ENCODE measurements around the gene PRKN. TPM values are rescaled to one million over a fixed set of nuclear protein-coding genes. Genes with fewer than 3 reads are reported as not detected.
"Not testable (repeated sequence)": the region's sequence is repeated elsewhere in the genome, so short reads cannot be mapped to it uniquely, and the experiment has no call there.

PRKN gene
- total RNA-seq, 2 donors from 2014 or later, result 8.3 to 8.4 TPM

GRCh38 chr6:161830866-161831616 is 896.5 kb downstream of the PRKN start:
- Mint-ChIP-seq H3K27ac (no peak overlapping the region), H3K4me3 (no peak overlapping the region), H3K27me3 (no peaks in the 10 kb centered on the region), H3K36me3 (ENCODE audit: low read depth) (no peaks in the 10 kb centered on the region), H3K4me1 (peaks cover 2% of the 10 kb centered on the region)
- ATAC-seq, result no peak
- H3K9me3 ChIP-seq (ENCODE audit: control insufficient read depth, low read length, poor library complexity, severe bottlenecking), result no peaks in the 10 kb centered on the region
- no peak for DNase-seq

DNA sequence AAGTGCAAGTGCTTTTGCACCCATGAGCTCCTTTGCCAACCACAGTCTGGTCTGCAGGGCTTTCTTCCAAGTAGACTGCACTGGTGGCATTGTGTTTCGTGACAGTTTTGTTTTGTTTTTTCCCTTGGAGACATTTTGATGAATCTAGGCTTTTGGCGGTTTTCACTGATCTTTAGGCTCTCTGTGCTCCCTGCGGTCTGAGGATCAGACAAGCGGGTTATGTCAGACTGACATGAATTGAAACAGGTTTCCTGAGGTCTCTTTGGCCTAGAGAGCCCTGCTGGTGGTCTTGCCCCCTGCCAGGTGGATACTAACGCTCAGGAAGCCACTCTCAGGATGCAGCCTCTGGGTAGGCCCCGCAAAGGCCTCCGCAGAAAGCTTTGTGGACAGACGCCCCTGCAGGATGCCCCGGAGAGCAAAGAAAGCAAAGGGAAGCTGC is 898.3 kb downstream of the PRKN start:
- Mint-ChIP-seq H3K27ac (peak overlapping the region; percentile 39), H3K4me3 (no peak overlapping the region), H3K27me3 (no peaks in the 10 kb centered on the region), H3K4me1 (peaks cover 2% of the 10 kb centered on the region), H3K36me3 (ENCODE audit: low read depth) (no peaks in the 10 kb centered on the region)
- ATAC-seq (no peak), DNase-seq (no peak)
- no peaks in the 10 kb centered on the region for H3K9me3 ChIP-seq (ENCODE audit: control insufficient read depth, low read length, poor library complexity, severe bottlenecking)

DNA sequence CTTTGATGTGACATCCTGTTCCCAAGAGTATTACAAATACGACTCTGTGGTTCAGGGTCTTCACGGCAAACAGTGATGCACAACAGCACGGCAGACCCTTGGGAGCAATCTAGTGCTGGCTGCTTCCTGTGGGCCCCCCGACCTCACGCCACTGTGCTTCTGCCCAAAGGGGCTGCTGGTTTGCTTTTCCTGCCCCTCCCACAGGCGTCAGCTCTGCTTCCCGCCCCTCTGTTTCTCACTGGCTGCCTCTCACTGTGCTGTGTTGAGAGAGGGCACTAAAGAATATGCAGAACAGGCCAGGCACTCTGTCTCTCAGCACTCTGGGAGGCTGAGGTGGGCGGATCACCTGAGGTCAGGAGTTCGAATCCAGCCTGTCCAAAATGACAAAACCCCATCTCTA is 899.2 kb downstream of the PRKN start:
- DNase-seq (no peak), ATAC-seq (no peak)
- no peaks in the 10 kb centered on the region for H3K9me3 ChIP-seq (ENCODE audit: control insufficient read depth, low read length, poor library complexity, severe bottlenecking)
- Mint-ChIP-seq H3K4me3 (no peak overlapping the region), H3K4me1 (peaks cover 2% of the 10 kb centered on the region), H3K36me3 (ENCODE audit: low read depth) (no peaks in the 10 kb centered on the region), H3K27ac (no peak overlapping the region), H3K27me3 (no peaks in the 10 kb centered on the region)

GRCh38 chr6:161826512-161826911 is 901.1 kb downstream of the PRKN start:
- Mint-ChIP-seq H3K4me1 (peaks cover 2% of the 10 kb centered on the region), H3K27me3 (no peaks in the 10 kb centered on the region), H3K27ac (no peak overlapping the region), H3K4me3 (no peak overlapping the region), H3K36me3 (ENCODE audit: low read depth) (no peaks in the 10 kb centered on the region)
- H3K9me3 ChIP-seq (ENCODE audit: control insufficient read depth, low read length, poor library complexity, severe bottlenecking), result no peaks in the 10 kb centered on the region
- no peak for DNase-seq
- no peak for ATAC-seq

GRCh38 chr6:161822204-161822603 is 905.4 kb downstream of the PRKN start:
- H3K36me3 Mint-ChIP-seq (ENCODE audit: low read depth); H3K27me3 Mint-ChIP-seq; ATAC-seq; H3K27ac Mint-ChIP-seq; H3K4me3 Mint-ChIP-seq; H3K4me1 Mint-ChIP-seq; DNase-seq; H3K9me3 ChIP-seq (ENCODE audit: control insufficient read depth, low read length, poor library complexity, severe bottlenecking): not testable (repeated sequence)

- no peaks in the 10 kb centered on the region for H3K27me3 Mint-ChIP-seq
- no peak overlapping the region for H3K4me3 Mint-ChIP-seq
- no peaks in the 10 kb centered on the region for H3K9me3 ChIP-seq (ENCODE audit: control insufficient read depth, low read length, poor library complexity, severe bottlenecking)
- no peak overlapping the region for H3K27ac Mint-ChIP-seq
- no peak for ATAC-seq
- no peak for DNase-seq
- peaks cover 2% of the 10 kb centered on the region for H3K36me3 Mint-ChIP-seq (ENCODE audit: low read depth)
- H3K4me1 Mint-ChIP-seq, result no peaks in the 10 kb centered on the region
Measured at GRCh38 chr6:161817881-161818280, 909.7 kb downstream of the PRKN start.

GRCh38 chr6:161815965-161816364 is 911.6 kb downstream of the PRKN start:
- ATAC-seq, result no peak
- H3K9me3 ChIP-seq (ENCODE audit: control insufficient read depth, low read length, poor library complexity, severe bottlenecking), result no peaks in the 10 kb centered on the region
- no peaks in the 10 kb centered on the region for H3K27me3 Mint-ChIP-seq
- H3K4me3 Mint-ChIP-seq, result no peak overlapping the region
- H3K4me1 Mint-ChIP-seq, result no peaks in the 10 kb centered on the region
- DNase-seq, result no peak
- H3K36me3 Mint-ChIP-seq (ENCODE audit: low read depth), result peaks cover 2% of the 10 kb centered on the region
- no peak overlapping the region for H3K27ac Mint-ChIP-seq

DNA sequence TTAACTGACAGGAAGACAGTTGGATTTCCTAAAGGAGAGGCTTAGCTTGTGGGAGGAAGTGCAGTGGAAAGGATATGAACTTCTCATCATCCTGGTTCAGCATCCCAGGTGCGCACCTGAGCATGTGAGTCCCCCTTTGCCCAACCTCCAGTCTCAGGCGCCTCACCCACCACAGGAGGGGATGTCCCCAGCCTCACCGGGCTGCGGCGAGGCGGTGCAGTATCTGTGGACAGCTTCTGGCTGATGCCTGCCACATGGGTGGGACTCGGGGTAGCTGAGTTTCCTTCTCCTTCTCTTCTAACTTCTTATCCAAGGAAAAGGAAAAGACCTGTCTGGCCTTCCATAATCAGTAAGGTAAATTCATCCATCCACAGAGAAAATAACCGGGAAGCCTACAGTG is 914.4 kb downstream of the PRKN start:
- H3K9me3 ChIP-seq (ENCODE audit: control insufficient read depth, low read length, poor library complexity, severe bottlenecking), result no peaks in the 10 kb centered on the region
- no peak for ATAC-seq

DNA sequence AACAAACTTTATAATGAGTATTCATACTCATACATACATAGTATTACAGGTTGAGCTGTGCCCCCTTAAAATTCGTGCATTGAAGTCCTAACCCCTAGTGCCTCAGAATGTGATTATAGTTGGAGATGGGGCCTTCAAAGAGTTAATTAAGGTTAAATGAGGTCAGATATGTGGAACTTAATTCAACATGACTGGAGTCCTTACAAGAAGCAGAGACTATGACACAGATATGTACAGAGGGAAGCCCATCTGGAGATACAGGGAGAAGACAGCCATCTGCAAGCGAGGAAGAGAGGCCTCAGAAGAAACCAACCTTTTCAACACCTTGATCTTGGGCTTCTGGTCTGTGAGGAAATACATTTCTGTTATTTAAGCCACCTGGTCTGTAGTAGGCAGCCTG is 917.6 kb downstream of the PRKN start:
- H3K4me1 Mint-ChIP-seq, result peaks cover 2% of the 10 kb centered on the region

More for the DNA sequence above, 914.4 kb downstream of the PRKN start:
- Mint-ChIP-seq H3K27me3 (no peaks in the 10 kb centered on the region), H3K36me3 (ENCODE audit: low read depth) (peaks cover 2% of the 10 kb centered on the region), H3K4me3 (no peak overlapping the region), H3K4me1 (no peaks in the 10 kb centered on the region), H3K27ac (no peak overlapping the region)
- no peak for DNase-seq

GRCh38 chr6:161804838-161805237 is 922.7 kb downstream of the PRKN start:
- Mint-ChIP-seq H3K27ac (no peak overlapping the region), H3K36me3 (ENCODE audit: low read depth) (no peaks in the 10 kb centered on the region), H3K4me1 (peaks cover 2% of the 10 kb centered on the region), H3K27me3 (no peaks in the 10 kb centered on the region), H3K4me3 (no peak overlapping the region)
- no peak for DNase-seq
- no peak for ATAC-seq
- no peaks in the 10 kb centered on the region for H3K9me3 ChIP-seq (ENCODE audit: control insufficient read depth, low read length, poor library complexity, severe bottlenecking)

More for the DNA sequence above, 917.6 kb downstream of the PRKN start:
- Mint-ChIP-seq H3K36me3 (ENCODE audit: low read depth) (peaks cover 2% of the 10 kb centered on the region), H3K27ac (no peak overlapping the region), H3K27me3 (no peaks in the 10 kb centered on the region), H3K4me3 (no peak overlapping the region)
- DNase-seq (no peak), ATAC-seq (no peak)
- H3K9me3 ChIP-seq (ENCODE audit: control insufficient read depth, low read length, poor library complexity, severe bottlenecking), result no peaks in the 10 kb centered on the region

- no peaks in the 10 kb centered on the region for H3K9me3 ChIP-seq (ENCODE audit: control insufficient read depth, low read length, poor library complexity, severe bottlenecking)
- Mint-ChIP-seq H3K4me1 (peaks cover 2% of the 10 kb centered on the region), H3K27ac (no peak overlapping the region), H3K4me3 (no peak overlapping the region), H3K27me3 (no peaks in the 10 kb centered on the region), H3K36me3 (ENCODE audit: low read depth) (no peaks in the 10 kb centered on the region)
- no peak for DNase-seq
- ATAC-seq, result no peak
Measured at GRCh38 chr6:161803131-161803530, 924.4 kb downstream of the PRKN start.

GRCh38 chr6:161802231-161802630 is 925.3 kb downstream of the PRKN start:
- ATAC-seq (no peak), DNase-seq (no peak)
- Mint-ChIP-seq H3K27ac (no peak overlapping the region), H3K36me3 (ENCODE audit: low read depth) (no peaks in the 10 kb centered on the region), H3K4me3 (no peak overlapping the region), H3K27me3 (no peaks in the 10 kb centered on the region), H3K4me1 (peaks cover 2% of the 10 kb centered on the region)
- H3K9me3 ChIP-seq (ENCODE audit: control insufficient read depth, low read length, poor library complexity, severe bottlenecking), result no peaks in the 10 kb centered on the region

DNA sequence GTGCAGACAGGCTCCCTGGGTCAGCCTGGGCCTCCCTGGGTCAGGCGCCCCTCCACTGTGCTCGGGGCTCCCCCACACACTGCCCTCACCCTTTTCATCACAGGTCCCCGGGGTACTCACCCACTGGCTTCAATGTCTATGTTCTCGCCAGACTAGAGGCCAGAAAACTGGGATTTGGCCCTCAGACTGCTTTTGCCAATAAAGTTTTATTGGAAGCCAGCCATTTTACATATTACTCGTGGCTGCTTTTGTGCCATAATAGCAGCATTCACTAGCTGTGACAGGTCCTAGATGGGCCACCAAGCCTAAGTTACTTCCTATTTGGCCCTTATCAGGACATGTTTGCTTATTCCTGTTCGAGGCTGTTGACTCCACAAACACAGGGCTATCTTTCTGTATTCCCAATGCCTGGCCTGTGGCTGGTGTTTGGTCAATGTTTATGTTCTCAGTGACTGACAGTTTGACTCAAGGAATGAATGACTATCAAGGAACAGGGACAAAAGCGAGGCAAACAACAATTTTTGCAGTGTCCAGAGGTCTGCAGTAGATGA is 928.6 kb downstream of the PRKN start:
- Mint-ChIP-seq H3K27ac (no peak overlapping the region), H3K36me3 (ENCODE audit: low read depth) (no peaks in the 10 kb centered on the region), H3K4me1 (no peaks in the 10 kb centered on the region), H3K27me3 (no peaks in the 10 kb centered on the region), H3K4me3 (no peak overlapping the region)
- H3K9me3 ChIP-seq (ENCODE audit: control insufficient read depth, low read length, poor library complexity, severe bottlenecking), result no peaks in the 10 kb centered on the region
- ATAC-seq, result no peak
- DNase-seq, result no peak

DNA sequence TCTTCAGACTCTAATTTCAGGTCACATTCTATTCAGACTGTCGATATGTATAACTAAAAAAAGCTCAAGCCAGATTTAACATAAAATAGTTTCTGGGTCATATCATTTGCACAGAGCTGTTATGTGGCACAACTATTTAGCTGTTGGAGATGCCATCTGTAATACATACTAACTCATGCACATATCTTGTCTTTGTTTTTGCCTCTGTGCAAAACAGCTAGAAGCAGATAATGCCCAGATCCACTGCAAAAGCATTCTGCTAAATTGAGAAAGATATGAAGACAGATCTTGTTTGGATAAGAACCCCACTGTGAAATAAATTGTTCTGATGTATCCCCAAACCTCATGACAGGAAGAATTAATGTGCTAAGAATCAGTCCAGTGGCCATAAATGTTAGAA is 930.9 kb downstream of the PRKN start:
- no peak overlapping the region for H3K4me3 Mint-ChIP-seq
- H3K27me3 Mint-ChIP-seq, result no peaks in the 10 kb centered on the region
- H3K36me3 Mint-ChIP-seq (ENCODE audit: low read depth), result no peaks in the 10 kb centered on the region
- ATAC-seq, result no peak
- H3K9me3 ChIP-seq (ENCODE audit: control insufficient read depth, low read length, poor library complexity, severe bottlenecking), result no peaks in the 10 kb centered on the region
- H3K27ac Mint-ChIP-seq, result no peak overlapping the region
- no peak for DNase-seq
- H3K4me1 Mint-ChIP-seq, result no peaks in the 10 kb centered on the region

Measured in T-helper 17 cell (primary cell).